Activated CD8-positive, alpha-beta memory T cell treated with anti-CD3 and anti-CD28 coated beads, Interleukin-2, amount 50 U/mL, for 48 hours (primary cell): ENCODE data around the gene TAL1.
A peak's percentile ranks its signal among the peaks of the same experiment; 100 is the strongest.
"Not testable (repeated sequence)": the region's sequence is repeated elsewhere in the genome, so short reads cannot be mapped to it uniquely, and the experiment has no call there.

Experiments
- DNase-seq: peaks from one replicate; pipeline ENCODE4 v3.0.0-alpha.2; 2020

Gene TAL1

DNA sequence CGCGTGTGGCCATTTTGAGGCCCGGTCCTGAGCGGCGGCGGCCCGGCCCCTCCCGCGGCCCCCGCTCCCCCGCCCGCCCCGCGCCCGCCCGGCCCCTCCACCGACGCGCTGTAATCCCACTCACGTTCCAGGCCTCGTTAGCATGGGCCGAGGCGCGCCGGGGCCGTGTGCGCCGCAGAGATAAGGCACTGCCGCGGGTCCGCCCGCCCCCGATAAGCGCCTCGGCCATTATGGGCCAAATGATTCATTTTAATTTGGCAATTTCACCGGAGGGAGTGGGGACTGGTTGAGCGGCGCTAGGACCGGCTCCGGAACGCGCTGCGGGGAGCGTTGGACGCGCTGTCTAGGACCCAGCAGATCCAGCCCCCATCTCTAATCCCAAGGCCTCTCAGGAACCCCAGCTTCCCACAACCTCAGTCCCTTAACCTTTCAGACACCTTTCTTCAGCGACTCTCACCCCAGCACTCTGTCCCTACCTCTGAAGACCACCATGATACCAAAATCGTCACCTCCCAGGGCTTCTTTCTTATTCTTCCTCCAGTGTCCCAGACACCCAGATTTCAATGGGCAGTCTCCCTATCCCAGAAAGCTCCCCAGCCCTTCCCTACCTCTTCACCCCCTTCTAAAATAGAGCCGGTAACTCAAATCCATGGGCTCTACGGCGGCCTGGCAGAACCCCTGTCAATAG lies at the start of gene TAL1:
TAL1 (minus strand) TSS at position 39 of the 688 bp plus-strand sequence. CDS start 6,337 bp downstream, outside the sequence.
- no peak for DNase-seq

DNA sequence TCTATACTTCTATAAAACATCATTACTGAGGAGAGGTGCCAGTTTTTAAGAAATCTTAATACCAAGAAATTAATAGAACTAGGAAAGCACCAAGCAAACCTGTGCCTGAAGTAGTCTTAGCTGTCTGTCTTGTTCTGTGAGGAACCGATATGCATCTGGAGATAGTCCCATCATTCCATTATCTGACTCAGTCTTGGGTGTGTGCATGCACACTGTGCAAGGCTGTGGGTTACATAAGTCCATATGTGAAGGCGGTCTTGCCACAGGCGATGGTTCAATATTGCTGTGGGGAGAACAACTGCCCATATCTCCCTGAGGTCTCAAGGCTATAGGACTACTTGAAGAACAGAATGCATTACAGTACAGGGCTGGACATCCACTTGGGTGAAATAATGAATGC lies 48.1 kb upstream of the TAL1 start:
- no peak for DNase-seq

GRCh38 chr1:47276850-47277249 lies 44.8 kb upstream of the TAL1 start:
- DNase-seq, result no peak

- not testable (repeated sequence) for DNase-seq
Measured at GRCh38 chr1:47275811-47276210, 43.8 kb upstream of the TAL1 start.

DNA sequence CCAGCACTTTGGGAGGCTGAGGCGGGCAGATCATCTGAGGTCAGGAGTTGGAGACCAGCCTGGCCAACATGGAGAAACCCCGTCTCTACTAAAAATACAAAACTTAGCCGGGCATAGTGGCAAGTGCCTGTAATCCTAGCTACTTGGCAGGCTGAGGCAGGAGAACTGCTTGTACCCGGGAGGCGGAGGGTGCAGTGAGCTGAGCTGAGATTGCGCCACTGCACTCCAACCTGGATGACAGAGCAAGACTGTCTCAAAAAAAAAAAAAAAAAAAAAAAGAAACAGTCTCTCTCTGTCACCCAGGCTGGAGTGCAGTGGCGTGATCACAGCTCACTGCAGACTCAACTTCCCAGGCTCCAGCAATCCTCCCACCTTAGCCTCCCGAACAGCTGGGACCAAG lies 33.5 kb upstream of the TAL1 start:
- not testable (repeated sequence) for DNase-seq

- DNase-seq, result no peak
Measured at GRCh38 chr1:47262787-47263413, 30.9 kb upstream of the TAL1 start.

GRCh38 chr1:47257224-47257623 lies 25.2 kb upstream of the TAL1 start:
- no peak for DNase-seq

GRCh38 chr1:47252795-47253194 lies 20.8 kb upstream of the TAL1 start:
- no peak for DNase-seq

GRCh38 chr1:47252369-47252768 lies 20.3 kb upstream of the TAL1 start:
- no peak for DNase-seq

DNA sequence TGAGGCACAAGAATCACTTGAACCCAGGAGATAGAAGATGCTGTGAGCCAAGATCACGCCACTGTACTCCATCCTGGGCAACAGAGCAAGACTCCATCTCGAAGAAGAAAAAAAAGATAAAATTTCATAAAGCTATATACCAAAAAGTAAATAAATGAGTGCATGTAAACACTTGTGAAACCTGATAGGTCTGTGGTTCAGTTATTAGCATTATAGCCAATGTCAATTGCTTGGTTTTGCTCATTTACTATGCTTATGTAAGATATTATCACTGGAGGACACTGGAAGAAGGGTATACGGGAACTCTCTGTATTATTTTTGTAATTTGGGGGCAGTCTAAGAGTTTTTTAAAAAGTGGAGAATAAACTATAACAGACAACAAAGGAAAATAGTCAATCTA lies 17.7 kb upstream of the TAL1 start:
- no peak for DNase-seq

- no peak for DNase-seq
Measured at GRCh38 chr1:47244339-47244862, 12.4 kb upstream of the TAL1 start.

DNA sequence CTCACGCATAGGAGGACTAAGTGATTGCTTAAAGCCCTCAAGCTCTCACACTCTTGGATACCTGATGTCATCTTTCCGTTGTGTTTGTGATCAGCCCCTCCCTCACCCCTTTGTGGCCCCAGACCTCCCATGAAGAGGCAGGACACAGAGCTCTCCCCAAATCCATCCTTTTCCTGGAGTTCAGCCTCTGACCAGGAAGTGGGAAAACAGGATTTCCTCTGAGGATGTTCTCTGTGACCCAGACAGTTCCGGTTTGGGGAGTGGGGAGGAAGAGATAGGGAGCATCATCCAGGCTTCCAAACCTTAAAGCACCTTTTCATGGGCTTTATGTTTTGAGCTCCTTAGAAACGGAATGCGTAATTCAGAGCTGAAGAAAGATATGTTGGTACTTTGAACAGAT lies 11.9 kb upstream of the TAL1 start:
- DNase-seq, result no peak

GRCh38 chr1:47241114-47242113 lies 9.4 kb upstream of the TAL1 start:
- no peak for DNase-seq

- DNase-seq, result no peak
Measured at GRCh38 chr1:47238935-47239592, 7.0 kb upstream of the TAL1 start.

- no peak for DNase-seq
Measured at GRCh38 chr1:47235806-47236205, 3.8 kb upstream of the TAL1 start.

DNA sequence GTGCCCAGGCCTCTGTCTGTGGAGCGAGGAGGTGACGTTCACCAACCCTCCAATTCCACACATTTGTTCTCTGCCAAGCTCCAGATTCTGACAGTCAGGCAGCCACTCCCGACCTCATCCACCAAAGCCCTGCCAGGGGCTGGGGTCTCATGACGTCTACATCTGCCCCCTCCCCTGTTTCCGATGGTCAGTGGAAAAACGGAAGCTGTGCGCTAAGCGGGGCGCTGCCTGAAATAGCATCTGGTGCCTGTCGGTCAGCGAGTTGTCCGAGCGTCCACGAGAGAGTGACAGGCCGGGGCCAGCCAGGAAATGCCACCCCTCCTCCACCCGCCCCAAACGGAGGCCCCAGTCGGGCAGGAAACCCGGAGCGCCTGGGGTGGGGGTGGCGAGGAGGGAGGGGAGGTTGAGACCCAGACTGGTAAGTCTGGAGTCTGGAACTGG lies 3.2 kb upstream of the TAL1 start:
- no peak for DNase-seq

GRCh38 chr1:47233186-47233585 lies 1.2 kb upstream of the TAL1 start:
- no peak for DNase-seq

DNA sequence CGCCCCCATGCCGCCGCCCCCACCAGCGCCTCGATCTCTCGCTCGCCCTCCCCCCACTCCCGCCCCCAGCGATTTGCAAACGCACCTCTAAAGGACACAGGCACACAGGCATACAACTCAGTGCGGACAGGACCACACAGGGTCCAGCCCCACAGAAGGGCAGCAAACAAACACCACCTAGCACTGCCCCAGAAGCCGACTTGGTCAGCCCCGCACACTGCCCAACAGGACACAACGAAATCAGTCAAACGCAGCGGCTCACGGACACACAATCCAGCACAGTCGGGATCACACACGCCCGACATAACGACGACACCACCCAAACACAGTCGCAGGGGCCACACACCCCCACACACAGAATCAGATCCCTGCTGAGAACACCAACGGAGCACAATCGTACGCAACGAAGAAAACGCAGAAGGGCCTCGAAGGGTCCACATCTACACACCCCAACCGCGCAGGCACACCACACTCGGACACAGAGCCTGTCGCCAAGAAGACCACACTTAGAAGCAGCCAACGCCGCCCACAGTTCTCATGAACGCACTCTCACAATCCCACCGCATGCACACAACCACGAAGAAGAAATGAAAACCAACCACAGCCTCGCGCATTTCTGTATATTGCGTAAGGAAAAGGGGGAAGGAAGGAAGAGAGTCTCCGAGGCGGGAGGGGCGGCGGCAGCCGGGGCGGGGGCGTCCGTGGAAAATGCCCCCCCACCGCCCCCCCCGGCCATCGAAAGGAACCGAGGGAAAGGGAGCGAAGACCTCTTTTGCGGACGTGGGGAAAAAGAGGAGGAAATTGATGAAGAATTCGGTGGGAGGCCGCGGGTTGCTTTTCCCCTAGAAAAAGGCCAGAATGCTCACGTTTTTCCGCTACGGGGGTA lies 481 bp downstream of the TAL1 start:
- DNase-seq, result peak; percentile 66

- DNase-seq, result peak; percentile 68
Measured at GRCh38 chr1:47230692-47231300, 1.2 kb downstream of the TAL1 start.

- DNase-seq, result no peak
Measured at GRCh38 chr1:47229886-47230691, 1.9 kb downstream of the TAL1 start.
